ENCODE data around the gene GSTA5.
"Not testable (repeated sequence)": the region's sequence is repeated elsewhere in the genome, so short reads cannot be mapped to it uniquely, and the experiment has no call there.

DNA sequence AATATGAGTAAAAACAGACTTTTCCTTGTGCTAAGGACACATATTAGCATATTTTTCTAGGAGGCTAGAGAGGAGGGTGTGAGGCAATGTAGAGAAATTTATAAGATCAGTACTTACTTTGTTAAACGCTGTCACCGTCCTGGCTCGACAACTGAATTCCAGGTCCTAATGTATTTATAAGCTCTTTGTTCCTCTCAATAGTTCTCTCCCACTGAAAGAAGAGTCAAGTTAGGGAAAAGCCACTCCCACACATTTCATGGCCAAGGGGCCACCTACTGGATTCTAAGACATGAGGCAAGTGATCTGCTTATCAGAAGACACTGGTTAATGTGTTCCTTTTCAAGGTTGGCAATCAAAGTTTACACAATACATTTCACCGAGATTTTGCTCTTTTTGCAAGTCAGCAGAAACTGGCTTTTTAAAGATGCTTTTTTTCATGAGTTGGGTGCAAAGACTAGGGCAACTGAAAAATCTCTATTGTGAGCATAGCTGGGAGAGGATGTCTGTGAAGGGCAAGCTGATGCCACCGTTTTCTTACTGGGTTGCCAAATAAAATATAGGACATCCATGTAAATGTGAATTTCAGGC, 36.9 kb downstream of the GSTA5 start, which contains the start of gene GSTA1:
- not testable (repeated sequence) for TF ChIP-seq SUZ12 (IDR thresholded peaks at IDR 0.05; ENCODE audit: low read length); CBX5 (IDR thresholded peaks at IDR 0.05; ENCODE audit: low read depth, low read length); RBBP5 (IDR thresholded peaks at IDR 0.05; ENCODE audit: borderline replicate concordance, low read depth, low read length)
- TF ChIP-seq, protein P1, sequence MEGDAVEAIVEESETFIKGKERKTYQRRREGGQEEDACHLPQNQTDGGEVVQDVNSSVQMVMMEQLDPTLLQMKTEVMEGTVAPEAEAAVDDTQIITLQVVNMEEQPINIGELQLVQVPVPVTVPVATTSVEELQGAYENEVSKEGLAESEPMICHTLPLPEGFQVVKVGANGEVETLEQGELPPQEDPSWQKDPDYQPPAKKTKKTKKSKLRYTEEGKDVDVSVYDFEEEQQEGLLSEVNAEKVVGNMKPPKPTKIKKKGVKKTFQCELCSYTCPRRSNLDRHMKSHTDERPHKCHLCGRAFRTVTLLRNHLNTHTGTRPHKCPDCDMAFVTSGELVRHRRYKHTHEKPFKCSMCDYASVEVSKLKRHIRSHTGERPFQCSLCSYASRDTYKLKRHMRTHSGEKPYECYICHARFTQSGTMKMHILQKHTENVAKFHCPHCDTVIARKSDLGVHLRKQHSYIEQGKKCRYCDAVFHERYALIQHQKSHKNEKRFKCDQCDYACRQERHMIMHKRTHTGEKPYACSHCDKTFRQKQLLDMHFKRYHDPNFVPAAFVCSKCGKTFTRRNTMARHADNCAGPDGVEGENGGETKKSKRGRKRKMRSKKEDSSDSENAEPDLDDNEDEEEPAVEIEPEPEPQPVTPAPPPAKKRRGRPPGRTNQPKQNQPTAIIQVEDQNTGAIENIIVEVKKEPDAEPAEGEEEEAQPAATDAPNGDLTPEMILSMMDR (IDR thresholded peaks at IDR 0.05; ENCODE audit: control extremely low read depth in 1 of 3, insufficient read depth in 1 of 3, low read depth in 1 of 3, low read length in 3 of 3) = not testable (repeated sequence)
